Measurements from ENCODE around the gene UBE2E3.
"Not testable (repeated sequence)": the region's sequence is repeated elsewhere in the genome, so short reads cannot be mapped to it uniquely, and the experiment has no call there.

Gene UBE2E3

DNA sequence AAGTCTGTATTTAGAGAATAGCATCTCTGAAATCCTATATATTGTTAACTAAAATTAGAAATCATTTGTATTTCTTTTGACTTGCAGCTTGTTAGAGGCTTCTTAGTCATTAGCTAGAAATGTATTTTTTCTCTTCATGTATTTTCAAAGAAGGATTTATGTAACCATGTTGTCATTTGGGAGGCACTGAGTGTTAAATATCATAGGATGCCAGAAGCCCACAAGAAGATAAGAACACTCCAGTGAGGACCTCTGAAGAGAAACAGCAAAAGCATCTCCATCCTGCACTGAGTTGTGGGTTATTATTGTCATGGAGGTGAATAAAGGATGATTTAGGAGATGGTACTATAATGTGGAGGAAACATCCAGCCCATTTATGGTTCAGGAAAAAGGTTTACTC lies 93.5 kb downstream of the UBE2E3 start:
- no peak for DNase-seq (ENCODE audit: low read depth)

DNA sequence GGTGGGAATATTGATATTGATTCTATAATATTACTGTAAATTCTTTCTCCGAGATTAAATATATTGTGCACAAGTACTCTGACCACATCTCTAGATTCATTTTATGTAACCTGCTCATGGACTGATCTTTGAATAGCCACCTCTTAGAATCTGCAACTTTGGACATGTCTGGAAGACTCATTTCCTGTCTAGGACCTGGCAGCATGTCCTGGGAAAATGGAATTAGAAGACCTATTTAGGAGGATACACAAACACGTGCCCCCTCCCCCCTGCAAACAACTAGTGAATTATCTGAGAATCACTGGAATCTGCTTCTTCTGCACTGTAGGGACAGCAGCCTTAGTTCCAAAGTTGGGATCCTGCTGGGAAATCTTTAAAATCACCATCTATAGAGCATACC lies 94.1 kb downstream of the UBE2E3 start:
- DNase-seq (ENCODE audit: low read depth), result no peak

GRCh38 chr2:181076658-181077057 lies 96.3 kb downstream of the UBE2E3 start:
- no peak for DNase-seq (ENCODE audit: low read depth)

DNA sequence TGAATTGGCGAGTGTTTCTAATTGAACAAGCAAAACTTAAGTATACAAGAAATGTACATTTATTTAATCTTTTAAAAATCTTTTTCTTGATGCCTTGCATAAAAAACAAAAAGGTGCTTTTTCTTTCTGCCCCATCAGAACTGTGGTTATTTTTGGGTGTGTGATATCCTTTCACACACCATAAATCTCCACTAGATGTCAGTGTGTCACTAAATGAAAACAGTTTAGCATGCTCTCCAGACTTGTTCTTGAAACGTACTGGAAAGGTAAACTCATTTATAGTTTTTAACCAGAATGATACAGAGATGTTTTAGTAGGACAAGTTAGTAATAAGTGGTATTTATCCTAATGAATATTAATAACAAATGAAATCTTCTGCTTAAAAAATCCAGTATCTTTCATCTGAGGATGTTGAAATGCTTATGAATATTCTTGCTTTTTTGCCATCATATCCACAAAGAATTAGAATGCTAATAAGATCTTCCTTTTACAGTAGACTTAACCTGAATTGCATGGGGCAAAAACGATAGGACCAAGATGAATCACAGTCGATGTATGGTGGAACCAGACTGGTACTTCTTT lies 96.8 kb downstream of the UBE2E3 start:
- no peak for DNase-seq (ENCODE audit: low read depth)

DNA sequence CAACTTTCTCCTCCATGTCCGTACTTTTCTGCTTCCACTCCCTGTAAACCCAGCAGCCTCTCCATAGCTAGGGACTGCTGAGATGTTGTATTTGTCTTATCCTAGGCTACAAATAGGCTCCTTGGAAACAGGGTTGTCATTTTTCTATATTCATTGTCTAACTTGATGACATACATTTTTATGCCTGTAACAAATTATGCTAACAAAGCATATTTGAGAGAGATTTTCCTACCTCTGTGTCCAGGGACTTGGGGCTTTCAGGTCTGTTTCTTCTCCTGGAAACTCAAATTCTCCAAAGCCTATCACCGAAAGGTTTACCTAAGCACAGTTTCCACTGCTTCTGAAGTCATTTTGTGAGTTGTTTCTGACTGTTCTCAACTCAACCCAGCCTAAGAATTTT lies 102.7 kb downstream of the UBE2E3 start:
- no peak for DNase-seq (ENCODE audit: low read depth)

DNA sequence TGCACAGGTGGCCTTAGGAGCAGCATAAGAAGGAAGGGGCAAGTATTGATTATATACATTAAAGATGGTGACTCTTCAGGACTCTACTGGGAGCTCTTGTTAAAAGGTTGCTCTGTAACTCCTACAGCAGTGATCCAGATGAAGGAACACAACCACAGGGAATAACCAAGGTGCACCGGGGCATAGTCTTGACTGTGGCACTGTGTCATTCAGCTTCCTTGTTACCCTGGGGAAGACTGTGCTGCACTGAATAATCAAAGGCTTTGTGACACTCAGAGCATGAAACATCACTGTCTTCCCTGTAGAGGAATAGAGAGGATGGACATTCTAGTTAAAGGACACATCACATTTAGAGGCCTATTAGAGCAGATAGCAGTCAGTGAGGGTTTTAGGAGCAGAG lies 105.3 kb downstream of the UBE2E3 start:
- no peak for DNase-seq (ENCODE audit: low read depth)

GRCh38 chr2:181091920-181092319 lies 111.5 kb downstream of the UBE2E3 start:
- not testable (repeated sequence) for DNase-seq (ENCODE audit: low read depth)

DNA sequence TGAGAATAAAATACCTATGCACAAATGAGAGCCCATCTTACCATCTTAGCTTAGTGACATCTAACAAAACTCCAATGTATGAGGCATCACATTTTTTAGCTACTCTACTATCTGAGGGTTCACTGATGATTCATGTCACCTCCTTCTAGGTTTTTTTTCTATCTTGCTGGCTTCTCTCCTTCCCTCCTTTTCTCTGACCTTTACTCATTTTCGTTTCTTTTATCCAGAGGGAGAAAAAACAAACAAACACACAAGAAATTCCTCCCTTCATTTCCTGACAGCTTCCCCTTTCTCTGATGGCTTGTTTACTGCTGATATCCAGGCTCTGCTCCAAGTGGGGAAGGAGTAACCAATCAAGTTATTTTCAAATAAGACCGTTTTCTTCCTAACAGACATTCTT lies 115.1 kb downstream of the UBE2E3 start:
- DNase-seq (ENCODE audit: low read depth), result no peak

DNA sequence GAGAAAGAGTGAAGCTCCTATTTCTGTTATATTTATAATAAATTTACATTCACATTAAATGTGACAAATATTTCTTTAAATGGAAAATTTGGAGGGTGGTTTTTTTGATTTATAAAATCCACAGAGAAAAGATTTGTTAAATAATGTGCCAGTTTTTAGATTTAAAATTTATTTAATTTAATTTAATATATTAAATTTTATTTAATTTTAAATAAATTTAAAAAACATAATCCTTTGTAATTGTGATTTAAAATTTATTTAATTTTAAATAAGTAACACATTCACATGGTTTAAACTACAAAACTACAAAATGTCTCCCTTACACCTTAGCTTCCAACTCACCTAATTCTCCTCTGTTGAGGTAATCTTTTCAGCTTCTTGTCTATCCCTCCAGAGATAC lies 123.3 kb downstream of the UBE2E3 start:
- DNase-seq (ENCODE audit: low read depth), result no peak

DNA sequence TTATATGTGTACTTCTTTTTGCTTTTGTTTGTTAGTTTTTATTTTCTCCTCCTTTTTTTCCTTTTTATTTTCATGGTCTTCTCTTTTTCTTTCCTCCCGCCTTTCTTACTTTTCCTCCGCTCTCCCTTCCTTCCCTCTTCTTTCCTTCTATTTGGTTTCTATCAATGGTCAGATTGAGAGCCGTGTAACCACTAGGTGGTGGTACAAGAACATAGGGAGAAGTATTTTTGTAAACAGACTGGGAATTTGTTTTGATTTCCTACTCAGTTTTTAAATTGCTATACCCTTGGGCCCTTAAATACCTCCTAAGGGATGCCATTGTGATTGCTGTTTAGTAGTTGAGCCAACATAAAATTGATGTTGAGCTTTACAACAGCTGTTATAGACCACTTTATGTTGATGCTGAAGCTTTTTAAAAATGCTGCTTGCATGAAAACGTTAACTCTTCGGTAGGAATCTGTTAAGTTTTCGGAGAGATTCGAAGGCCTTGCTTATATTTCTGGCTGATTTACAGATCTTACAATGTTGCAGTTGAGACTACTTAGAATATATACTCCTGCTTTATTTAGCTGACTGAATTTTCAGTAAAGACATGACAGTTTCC lies 124.2 kb downstream of the UBE2E3 start:
- DNase-seq (ENCODE audit: low read depth), result no peak

DNA sequence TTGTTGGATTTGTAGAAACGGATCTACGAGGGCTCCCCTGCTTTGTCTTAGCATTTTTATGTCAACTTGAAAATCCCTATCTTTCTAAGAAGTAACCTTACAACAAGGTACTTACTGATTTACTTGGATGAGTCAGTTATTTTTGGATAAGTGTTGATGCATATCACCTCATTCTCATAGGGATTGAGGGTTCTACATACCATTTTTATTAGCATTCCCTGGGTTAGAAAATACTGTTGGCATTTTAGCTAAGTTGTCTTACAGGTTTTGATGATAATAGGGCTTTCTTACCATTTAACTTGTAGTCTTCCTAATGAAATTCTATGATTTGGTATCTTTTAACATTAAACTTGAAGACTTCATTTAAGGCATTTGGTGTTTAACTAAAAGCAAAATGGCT lies 125.2 kb downstream of the UBE2E3 start:
- no peak for DNase-seq (ENCODE audit: low read depth)

- DNase-seq (ENCODE audit: low read depth), result no peak
These were observed 125.8 kb downstream of the UBE2E3 start for GRCh38 chr2:181106229-181106628.

DNA sequence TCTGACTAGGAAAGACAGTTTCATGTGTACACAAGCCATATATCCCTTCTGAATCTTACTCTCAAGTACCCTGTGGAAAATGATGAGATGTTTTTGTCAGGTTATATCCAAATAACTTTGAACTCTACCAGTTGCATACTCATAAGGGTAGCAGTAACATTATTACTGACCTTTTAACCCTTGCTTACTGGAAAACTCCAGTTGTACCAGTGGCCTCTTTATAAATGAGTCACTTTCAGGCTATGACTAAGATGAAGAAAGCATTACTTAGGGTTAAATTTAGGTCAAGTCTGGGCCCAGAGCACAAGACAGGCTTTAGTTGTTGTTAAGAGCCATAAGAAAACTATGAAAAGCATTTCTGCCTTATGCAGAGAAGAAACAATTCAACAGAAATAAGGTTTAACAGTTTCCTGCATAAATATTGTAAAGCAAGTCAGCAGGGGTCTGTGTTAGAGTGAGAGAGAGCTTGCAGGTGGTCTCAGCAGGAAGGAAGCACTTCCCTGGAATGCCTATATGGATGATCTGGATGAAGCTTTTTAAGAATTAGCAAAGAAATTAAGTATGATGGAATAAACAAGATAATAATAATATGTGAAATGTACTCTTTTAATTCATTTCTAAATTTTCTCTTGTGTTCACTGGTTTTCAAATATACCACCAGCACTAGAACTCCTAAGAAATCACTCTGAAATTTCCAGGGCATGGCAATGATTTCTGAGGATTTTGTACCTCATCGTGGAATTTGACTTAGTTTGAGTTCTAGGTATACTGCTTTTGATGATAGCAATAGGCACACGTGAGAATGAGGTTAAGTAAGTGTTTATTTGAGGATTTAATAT lies 126.6 kb downstream of the UBE2E3 start:
- no peak for DNase-seq (ENCODE audit: low read depth)

GRCh38 chr2:181107628-181107945 lies 127.2 kb downstream of the UBE2E3 start:
- DNase-seq (ENCODE audit: low read depth), result no peak

DNA sequence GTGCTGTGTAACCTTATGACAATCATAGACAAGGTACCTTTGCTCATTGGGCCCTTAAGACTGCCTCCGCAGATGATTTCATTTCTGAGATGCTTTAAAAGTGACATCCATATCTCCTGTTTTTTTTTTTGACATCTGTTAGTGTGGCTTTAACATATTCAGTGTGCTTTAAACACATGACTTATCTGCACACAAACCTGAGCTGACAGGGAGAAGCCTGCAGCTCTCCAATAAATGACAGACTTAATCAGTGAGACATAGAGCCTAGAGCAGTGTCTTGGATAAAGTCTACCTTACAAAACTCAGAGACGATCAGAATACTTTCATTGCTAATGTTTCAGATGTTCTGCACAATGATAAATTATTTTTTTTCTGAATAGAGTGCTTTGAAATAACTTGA lies 130.7 kb downstream of the UBE2E3 start:
- no peak for DNase-seq (ENCODE audit: low read depth)

DNA sequence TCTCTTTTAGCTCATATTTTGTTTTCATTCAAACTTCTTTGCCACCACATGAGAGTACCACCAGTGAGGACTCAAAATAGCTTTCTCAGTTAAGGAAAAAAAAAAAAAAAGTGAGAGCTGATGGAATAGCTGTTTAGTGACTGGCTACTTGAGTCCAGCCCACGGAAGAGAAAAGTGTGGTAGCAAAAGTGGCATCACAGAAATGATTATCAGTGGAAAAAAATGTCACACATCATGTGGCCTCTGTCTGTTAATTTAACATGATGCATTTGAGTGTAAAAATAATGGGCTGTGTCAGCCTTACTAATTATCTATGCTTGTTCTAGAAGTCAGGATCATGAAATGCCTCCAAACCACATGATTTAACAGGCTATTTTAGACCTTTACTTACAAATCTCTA lies 132.5 kb downstream of the UBE2E3 start:
- no peak for DNase-seq (ENCODE audit: low read depth)

Measured in T-helper 22 cell (primary cell).